ENCODE data around the gene L3MBTL3.

L3MBTL3 gene

GRCh38 chr6:130188207-130188899, 170.0 kb downstream of the L3MBTL3 start:
- no peak for DNase-seq

DNA sequence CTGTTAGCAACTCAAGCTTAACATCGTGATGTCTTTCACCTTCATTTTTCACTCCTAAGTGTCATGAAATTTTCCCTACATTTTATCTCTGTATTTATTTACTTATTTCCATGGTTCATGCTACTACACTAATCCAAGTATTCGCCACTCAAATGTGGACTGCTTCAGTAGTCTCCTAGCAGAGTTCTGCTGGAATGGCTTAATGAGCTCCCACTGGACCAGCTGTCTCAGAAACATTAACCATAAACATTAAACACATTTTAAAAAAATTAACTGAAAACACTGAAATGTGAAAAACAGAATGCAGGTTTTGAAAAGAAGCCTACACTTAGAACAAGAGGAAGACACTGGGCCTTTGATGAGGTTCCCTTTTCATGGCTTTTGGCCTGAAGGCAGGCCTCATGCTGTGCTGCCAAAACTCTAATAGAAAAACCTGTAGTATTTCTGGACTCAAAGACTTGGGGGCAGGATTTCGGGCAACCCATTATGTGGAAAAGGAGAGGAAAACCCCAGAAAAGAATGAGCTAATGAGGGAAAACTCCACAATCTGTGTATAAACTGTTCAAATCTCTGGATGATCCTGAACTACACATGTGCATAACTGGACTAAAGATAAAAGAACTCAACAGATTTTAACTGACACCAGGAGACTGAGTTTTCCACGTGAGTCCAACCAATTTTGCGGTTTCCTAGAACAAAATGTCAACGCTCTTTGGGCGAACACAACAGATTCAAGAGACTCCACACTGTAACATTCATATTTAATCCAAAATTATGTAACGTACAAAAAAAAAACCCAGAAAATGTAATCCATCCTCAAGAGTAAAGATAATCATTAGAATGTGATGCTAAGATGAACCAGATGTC, 171.4 kb downstream of the L3MBTL3 start:
- DNase-seq = no peak
